DMS153 treated with DMSO at 0.1 percent for 48 hours (cell line): ENCODE results near the gene KCNC1.

Experiments
- DNase-seq: peaks from one replicate; lab custom pipeline; 2025; ENCODE audit not compliant: unreplicated experiment; lab: John Stamatoyannopoulos, UW

The KCNC1 gene

GRCh38 chr11:17814546-17814945 lies 80.0 kb downstream of the KCNC1 start:
- DNase-seq: no peak

- no peak for DNase-seq
Observed at GRCh38 chr11:17816232-17816931, 81.8 kb downstream of the KCNC1 start.

GRCh38 chr11:17821648-17822400 lies 87.2 kb downstream of the KCNC1 start:
- no peak for DNase-seq

GRCh38 chr11:17822401-17822781 lies 87.8 kb downstream of the KCNC1 start:
- DNase-seq: no peak

GRCh38 chr11:17827006-17827405 lies 92.4 kb downstream of the KCNC1 start:
- peak; percentile 21 for DNase-seq

- DNase-seq: no peak
Observed at GRCh38 chr11:17828311-17828751, 93.8 kb downstream of the KCNC1 start.

GRCh38 chr11:17831228-17831627 lies 96.6 kb downstream of the KCNC1 start:
- DNase-seq: no peak

- no peak for DNase-seq
Observed at GRCh38 chr11:17831883-17832282, 97.3 kb downstream of the KCNC1 start.
